Globus pallidus (tissue), 1 donor: Measurements from ENCODE around the gene ARHGAP35.
"Not testable (repeated sequence)": the region's sequence is repeated elsewhere in the genome, so short reads cannot be mapped to it uniquely, and the experiment has no call there.

Source experiments
- DNase-seq: peaks from one replicate; pipeline ENCODE4 v3.0.0-alpha.2; 2015; ENCODE audit warnings: low spot score

ARHGAP35 gene

GRCh38 chr19:46871173-46871572, 10.4 kb downstream of the ARHGAP35 start:
- not testable (repeated sequence) for DNase-seq

- no peak for DNase-seq
These were observed 12.2 kb downstream of the ARHGAP35 start for GRCh38 chr19:46872967-46873366.

GRCh38 chr19:46875234-46875633, 14.4 kb downstream of the ARHGAP35 start:
- DNase-seq: no peak

GRCh38 chr19:46875657-46876056, 14.9 kb downstream of the ARHGAP35 start:
- no peak for DNase-seq

- DNase-seq: no peak
These were observed 18.0 kb downstream of the ARHGAP35 start for GRCh38 chr19:46878613-46879375.

- DNase-seq: no peak
These were observed 19.6 kb downstream of the ARHGAP35 start for GRCh38 chr19:46880431-46880830.

- no peak for DNase-seq
These were observed 20.3 kb downstream of the ARHGAP35 start for GRCh38 chr19:46881092-46881491.

- no peak for DNase-seq
These were observed 21.2 kb downstream of the ARHGAP35 start for GRCh38 chr19:46882034-46882433.

- not testable (repeated sequence) for DNase-seq
These were observed 22.0 kb downstream of the ARHGAP35 start for GRCh38 chr19:46882751-46883150.

- no peak for DNase-seq
These were observed 24.6 kb downstream of the ARHGAP35 start for GRCh38 chr19:46885411-46885810.

- no peak for DNase-seq
These were observed 25.9 kb downstream of the ARHGAP35 start for GRCh38 chr19:46886546-46887239.

- DNase-seq: no peak
These were observed 26.5 kb downstream of the ARHGAP35 start for GRCh38 chr19:46887240-46887782.

GRCh38 chr19:46890423-46891170, 29.8 kb downstream of the ARHGAP35 start:
- DNase-seq: no peak

GRCh38 chr19:46892252-46893179, 31.7 kb downstream of the ARHGAP35 start:
- no peak for DNase-seq

- no peak for DNase-seq
These were observed 35.4 kb downstream of the ARHGAP35 start for GRCh38 chr19:46896076-46896794.

GRCh38 chr19:46898731-46899130, 37.9 kb downstream of the ARHGAP35 start:
- DNase-seq: peak; percentile 72

- no peak for DNase-seq
These were observed 39.5 kb downstream of the ARHGAP35 start for GRCh38 chr19:46900341-46900740.

- DNase-seq: no peak
These were observed 41.1 kb downstream of the ARHGAP35 start for GRCh38 chr19:46901701-46902401.

- DNase-seq: no peak
These were observed 41.6 kb downstream of the ARHGAP35 start for GRCh38 chr19:46902402-46902766.

GRCh38 chr19:46903458-46903857, 42.7 kb downstream of the ARHGAP35 start:
- no peak for DNase-seq
